Frontal cortex (tissue), 4 donors: Measurements from ENCODE around the gene C18orf54. TPM values are rescaled to one million over a fixed set of nuclear protein-coding genes. Genes with fewer than 3 reads are reported as not detected.
"Not testable (repeated sequence)": the region's sequence is repeated elsewhere in the genome, so short reads cannot be mapped to it uniquely, and the experiment has no call there.

Experiments
- DNase-seq, 2 donors: peaks; one replicate each; pipeline ENCODE4 v3.0.0; 2012; ENCODE audit warnings: low spot score in 2 of 2
- FAIRE-seq: peaks from 2 replicates; lab custom pipeline; 2012; peaks lifted over from hg19 to GRCh38; lab: Jason Lieb, UNC
- total RNA-seq: library from RNA; depleted of rRNA; stranded (reverse); fragments of >200 nt; gene quantifications from one replicate; pipeline ENCODE4 v1.2.3, GENCODE V29; 2014
- donor health status: control.
- donor health status: control.
- donor health status: control.

C18orf54 gene
- 8.2 TPM for total RNA-seq

DNA sequence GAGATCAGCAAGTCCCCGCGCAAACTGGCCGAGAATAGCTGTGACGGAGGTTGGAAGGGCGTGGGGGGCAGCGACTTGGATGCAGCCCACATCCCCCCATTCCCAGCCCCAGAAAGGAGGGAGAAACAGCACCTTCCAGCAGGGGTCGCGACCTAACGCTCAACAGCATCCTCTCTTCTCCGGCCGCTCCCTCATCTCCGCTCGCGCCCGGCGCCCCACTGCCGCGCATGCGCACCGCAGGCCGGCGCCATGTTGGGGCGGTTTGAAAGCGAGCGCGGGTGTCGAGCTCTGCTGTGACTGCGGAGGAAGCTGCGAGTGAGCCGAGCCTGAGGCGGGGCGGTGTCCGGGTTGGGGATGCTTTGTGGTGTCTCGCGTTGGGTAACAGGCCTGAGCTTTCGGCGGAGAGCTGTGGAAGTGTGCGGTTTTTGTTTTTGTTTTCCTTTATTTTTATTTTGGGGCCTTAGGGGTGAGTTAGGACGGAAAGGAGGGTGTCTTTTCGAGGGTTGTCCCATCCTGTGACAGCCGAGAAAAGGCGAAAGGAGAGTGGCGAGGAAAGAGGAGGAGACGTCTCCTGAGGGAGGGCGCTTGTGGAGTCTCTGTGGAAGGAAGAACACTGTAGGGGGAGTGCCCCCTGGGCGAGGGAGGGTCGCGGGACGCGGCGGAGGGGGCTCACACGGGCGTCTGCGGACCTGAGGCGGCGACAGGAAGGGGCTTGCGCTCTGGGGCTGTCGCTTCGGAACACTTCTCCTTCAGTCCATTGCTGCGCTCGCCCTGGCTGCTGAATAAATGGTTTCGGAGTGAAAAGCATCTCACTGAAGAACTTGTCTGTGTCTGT is at the start of gene C18orf54, which contains the start of gene STARD6:
Gene C18orf54, plus strand, starts transcription at position 247 of the 835 bp plus-strand sequence. CDS start 2,667 bp downstream, outside the sequence.
Gene STARD6, minus strand, starts transcription at position 199 of the 835 bp plus-strand sequence. CDS start 3,285 bp downstream, outside the sequence.
- DNase-seq (peak; percentile 85 to 87), FAIRE-seq (no peak)

GRCh38 chr18:54309564-54309963 is 48.1 kb upstream of the C18orf54 start:
- FAIRE-seq, DNase-seq: not testable (repeated sequence)

- no peak for FAIRE-seq
Observed at GRCh38 chr18:54316071-54316820, 41.5 kb upstream of the C18orf54 start.

GRCh38 chr18:54323561-54323960 is 34.1 kb upstream of the C18orf54 start:
- DNase-seq (no peak), FAIRE-seq (no peak)

More at GRCh38 chr18:54316071-54316820, 41.5 kb upstream of the C18orf54 start:
- no peak for DNase-seq

GRCh38 chr18:54323970-54324369 is 33.7 kb upstream of the C18orf54 start:
- FAIRE-seq (no peak), DNase-seq (no peak)

GRCh38 chr18:54327818-54328217 is 29.9 kb upstream of the C18orf54 start:
- FAIRE-seq (no peak), DNase-seq (no peak)

- FAIRE-seq, result no peak
Observed at GRCh38 chr18:54329787-54330186, 27.9 kb upstream of the C18orf54 start.

GRCh38 chr18:54330768-54331548 is 26.7 kb upstream of the C18orf54 start:
- FAIRE-seq (peak; percentile 31), DNase-seq (no peak)

More at GRCh38 chr18:54329787-54330186, 27.9 kb upstream of the C18orf54 start:
- no peak for DNase-seq

GRCh38 chr18:54335638-54336173 is 22.0 kb upstream of the C18orf54 start:
- DNase-seq, result no peak

GRCh38 chr18:54338230-54338629 is 19.5 kb upstream of the C18orf54 start:
- FAIRE-seq, result no peak
- DNase-seq, result no peak

More at GRCh38 chr18:54335638-54336173, 22.0 kb upstream of the C18orf54 start:
- no peak for FAIRE-seq

DNA sequence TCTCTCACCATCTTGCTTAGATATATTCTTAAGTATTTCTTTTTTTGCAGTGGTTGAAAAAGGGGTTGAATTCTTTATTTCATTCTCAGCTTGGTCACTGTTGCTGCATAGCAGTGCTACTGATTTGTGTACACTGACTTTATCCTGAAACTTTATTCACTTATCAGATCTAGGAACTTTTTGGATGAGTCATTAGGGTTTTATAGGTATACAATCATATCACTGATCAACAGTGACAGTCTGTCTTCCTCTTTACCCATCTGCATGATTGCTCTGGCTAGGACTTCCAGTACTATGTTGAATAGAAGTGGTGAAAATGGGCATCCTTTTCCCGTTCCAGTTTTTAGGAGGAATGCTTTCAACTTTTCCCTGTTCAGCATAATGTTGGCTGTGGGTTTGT is 6.5 kb upstream of the C18orf54 start:
- FAIRE-seq (no peak), DNase-seq (no peak)

- FAIRE-seq, result no peak
Observed at GRCh38 chr18:54357082-54357659, 535 bp upstream of the C18orf54 start.

GRCh38 chr18:54358495-54359040 is 862 bp downstream of the C18orf54 start:
- FAIRE-seq, result no peak
- DNase-seq, result peak; percentile 19 to 21

More at GRCh38 chr18:54357082-54357659, 535 bp upstream of the C18orf54 start:
- DNase-seq, result peak in 1 of 2 donors; percentile 24

GRCh38 chr18:54359233-54359632 is 1.5 kb downstream of the C18orf54 start:
- DNase-seq (no peak), FAIRE-seq (no peak)

GRCh38 chr18:54360406-54360805 is 2.7 kb downstream of the C18orf54 start:
- FAIRE-seq, result peak; percentile 42
- no peak for DNase-seq

DNA sequence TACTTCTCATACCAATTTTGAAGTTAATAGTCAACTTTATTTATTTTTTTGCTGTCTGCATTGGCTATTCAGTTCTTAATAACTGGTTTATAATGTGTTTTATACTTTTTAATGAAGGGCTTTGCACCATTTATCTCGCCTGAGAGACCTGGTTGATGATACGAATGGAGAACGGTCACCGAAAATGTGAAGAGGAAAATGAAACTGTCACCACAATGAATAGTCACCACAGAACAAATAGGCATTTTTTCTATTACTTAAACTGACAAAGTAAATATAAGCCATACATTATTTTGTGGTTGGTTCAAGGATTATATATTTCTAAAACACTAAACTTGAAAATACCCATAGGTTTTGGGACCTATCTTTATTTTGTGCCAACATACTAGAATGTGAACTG is 20.4 kb downstream of the C18orf54 start:
- no peak for FAIRE-seq
- no peak for DNase-seq

DNA sequence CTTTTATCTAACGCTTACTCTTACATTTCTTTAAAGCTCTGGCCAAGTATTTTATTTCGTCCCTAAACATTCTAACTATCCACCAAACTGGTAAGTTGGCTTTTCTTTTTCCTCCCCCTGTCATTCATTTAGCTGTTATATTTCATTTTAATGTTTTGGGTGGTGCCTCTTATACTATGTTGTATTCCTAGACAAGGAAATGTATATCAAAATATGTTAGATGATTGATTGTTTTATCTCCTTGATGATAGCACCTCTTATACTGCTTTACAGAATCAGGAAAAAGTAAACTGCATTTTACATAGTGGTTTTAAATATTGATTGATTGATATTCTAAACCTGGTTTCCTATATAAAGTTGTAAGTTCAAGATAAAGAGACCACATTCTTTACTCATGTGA is 23.9 kb downstream of the C18orf54 start:
- FAIRE-seq (no peak), DNase-seq (no peak)

GRCh38 chr18:54382076-54382475 is 24.4 kb downstream of the C18orf54 start:
- FAIRE-seq (no peak), DNase-seq (no peak)

DNA sequence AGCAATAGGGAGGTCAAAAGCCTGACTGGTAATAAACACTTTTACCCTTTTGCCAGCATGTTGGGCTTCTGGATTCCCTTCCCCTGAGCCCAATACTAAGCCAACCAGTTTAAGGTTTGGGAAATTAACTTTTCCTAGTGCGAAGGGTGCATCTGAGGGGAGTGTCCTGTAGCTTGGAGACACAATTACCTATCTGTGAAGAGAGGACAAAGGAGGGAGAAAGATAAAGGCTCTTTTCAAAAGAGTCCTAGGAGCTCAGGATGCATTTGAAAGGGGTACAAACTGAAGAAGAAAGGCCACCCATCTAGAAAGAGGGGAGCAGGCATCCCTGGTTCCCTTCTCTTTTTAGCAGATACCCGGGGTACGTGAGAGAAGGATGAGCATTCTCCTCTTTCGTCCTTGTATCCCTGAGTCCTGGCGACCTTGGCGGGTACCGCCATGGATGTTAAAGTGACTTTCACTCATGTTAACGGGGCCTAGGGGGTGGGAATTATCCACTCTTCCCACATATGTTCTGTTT is 25.1 kb downstream of the C18orf54 start:
- FAIRE-seq (no peak), DNase-seq (no peak)
